NOMO-1 (cell line): ENCODE data around the gene CASK.

ENCODE experiments used
- DNase-seq, 2 experiments: peaks; one replicate each; lab custom pipeline; 2025; ENCODE audit not compliant: unreplicated experiment in 2 of 2; lab: John Stamatoyannopoulos, UW

The CASK gene

GRCh38 chrX:41923211-41923977 lies at the start of gene CASK:
Gene CASK, minus strand, starts transcription at chrX:41923554. Its CDS starts 566 bp downstream, at chrX:41922988.
- DNase-seq = peak; percentile 79 to 81

GRCh38 chrX:41971346-41971745 lies 48.0 kb upstream of the CASK start:
- no peak for DNase-seq

GRCh38 chrX:41970419-41970818 lies 47.1 kb upstream of the CASK start:
- no peak for DNase-seq

- no peak for DNase-seq
Observed at GRCh38 chrX:41963348-41963747, 40.0 kb upstream of the CASK start.

- no peak for DNase-seq
Observed at GRCh38 chrX:41960142-41960541, 36.8 kb upstream of the CASK start.

GRCh38 chrX:41958861-41959260 lies 35.5 kb upstream of the CASK start:
- no peak for DNase-seq

GRCh38 chrX:41956027-41956426 lies 32.7 kb upstream of the CASK start:
- DNase-seq = no peak

GRCh38 chrX:41952102-41952501 lies 28.7 kb upstream of the CASK start:
- no peak for DNase-seq

- DNase-seq = no peak
Observed at GRCh38 chrX:41946989-41947612, 23.7 kb upstream of the CASK start.

- DNase-seq = no peak
Observed at GRCh38 chrX:41946235-41946634, 22.9 kb upstream of the CASK start.

GRCh38 chrX:41935832-41936231 lies 12.5 kb upstream of the CASK start:
- DNase-seq = no peak

- no peak for DNase-seq
Observed at GRCh38 chrX:41933546-41933945, 10.2 kb upstream of the CASK start.

- DNase-seq = no peak
Observed at GRCh38 chrX:41932885-41933284, 9.5 kb upstream of the CASK start.

- DNase-seq = no peak
Observed at GRCh38 chrX:41931591-41931990, 8.2 kb upstream of the CASK start.

- DNase-seq = no peak
Observed at GRCh38 chrX:41923978-41924683, 777 bp upstream of the CASK start.

- DNase-seq = no peak
Observed at GRCh38 chrX:41922431-41923151, 763 bp downstream of the CASK start.

GRCh38 chrX:41921492-41922430 lies 1.6 kb downstream of the CASK start:
- DNase-seq = peak; percentile 59 to 81

GRCh38 chrX:41919870-41920269 lies 3.5 kb downstream of the CASK start:
- no peak for DNase-seq

- no peak for DNase-seq
Observed at GRCh38 chrX:41917517-41917916, 5.8 kb downstream of the CASK start.

GRCh38 chrX:41913476-41913875 lies 9.9 kb downstream of the CASK start:
- DNase-seq = no peak
